ENCODE data around the gene CTTNBP2. TPM values are rescaled to one million over a fixed set of nuclear protein-coding genes. Genes with fewer than 3 reads are reported as not detected.

CTTNBP2 gene
- total RNA-seq, 1 donor from 2014 or later = 2.9 TPM

DNA sequence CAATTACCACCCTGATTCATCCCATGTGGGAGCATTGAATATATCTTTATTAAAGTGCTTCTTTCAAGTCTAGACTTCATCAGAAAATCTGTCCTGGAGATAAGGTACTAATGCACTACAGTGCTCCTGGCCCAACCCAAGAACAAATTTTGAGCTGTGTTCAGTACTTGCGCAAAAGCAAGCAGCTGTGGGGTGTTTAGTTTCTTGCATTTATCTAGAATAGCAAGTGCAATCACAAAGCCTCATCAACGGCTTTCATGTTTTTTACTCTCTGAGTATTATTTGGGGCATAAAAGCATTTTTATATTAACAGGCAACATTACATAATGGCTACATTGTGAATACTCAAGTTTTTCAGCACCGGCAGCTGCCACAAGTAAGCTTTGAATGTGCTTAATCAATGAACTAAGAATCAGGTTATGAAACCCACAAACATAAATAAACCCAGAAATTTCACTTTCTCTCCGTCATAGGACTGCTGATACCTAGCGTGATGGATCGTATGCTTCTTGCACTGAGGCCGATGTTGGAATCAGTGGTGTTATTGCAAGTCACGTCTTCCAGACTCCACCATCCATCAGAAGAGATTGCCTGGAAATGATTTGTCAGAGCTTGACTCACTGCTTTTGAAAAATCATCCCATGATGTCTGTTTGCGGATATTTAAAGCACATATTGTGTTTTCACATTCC lies 113.1 kb downstream of the CTTNBP2 start:
- no peak for TF ChIP-seq CTCF (IDR thresholded peaks at IDR 0.05)
- no peak for DNase-seq (ENCODE audit: low spot score)
- H3K27ac Mint-ChIP-seq (ENCODE audit: unreplicated experiment) = no peak overlapping the region
- H3K4me3 Mint-ChIP-seq (ENCODE audit: unreplicated experiment) = no peak overlapping the region
- no peaks in the 10 kb centered on the region for H3K9me3 Mint-ChIP-seq (ENCODE audit: low read depth)
- no peaks in the 10 kb centered on the region for H3K36me3 Mint-ChIP-seq (ENCODE audit: low read depth)
- H3K27me3 Mint-ChIP-seq (ENCODE audit: low read depth) = no peaks in the 10 kb centered on the region
- peaks cover 4% of the 10 kb centered on the region for H3K4me1 Mint-ChIP-seq (ENCODE audit: low read depth)

DNA sequence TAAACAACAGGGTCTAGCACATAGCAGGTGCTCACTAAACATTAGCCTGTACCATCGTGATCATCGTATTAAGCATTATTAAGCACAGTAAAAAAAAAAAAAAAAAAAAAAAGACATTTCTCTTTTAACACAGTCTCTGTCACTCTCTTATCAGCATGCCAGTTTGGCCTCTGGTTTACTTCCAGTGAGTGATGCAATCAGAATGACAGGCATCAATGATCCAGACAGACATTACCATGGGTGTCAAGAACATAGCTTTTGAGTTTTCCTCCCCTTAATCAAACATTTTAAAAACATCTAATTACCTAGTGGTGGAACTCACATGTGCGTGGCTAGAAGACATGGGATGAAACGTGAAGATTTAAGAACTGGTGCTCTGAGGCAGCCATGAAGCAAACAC lies 115.8 kb downstream of the CTTNBP2 start:
- DNase-seq (ENCODE audit: low spot score) = no peak
- no peaks in the 10 kb centered on the region for H3K9me3 Mint-ChIP-seq (ENCODE audit: low read depth)
- H3K4me1 Mint-ChIP-seq (ENCODE audit: low read depth) = peaks cover 4% of the 10 kb centered on the region
- no peaks in the 10 kb centered on the region for H3K27me3 Mint-ChIP-seq (ENCODE audit: low read depth)
- no peak for TF ChIP-seq CTCF (IDR thresholded peaks at IDR 0.05)
- H3K4me3 Mint-ChIP-seq (ENCODE audit: unreplicated experiment) = no peak overlapping the region
- no peaks in the 10 kb centered on the region for H3K36me3 Mint-ChIP-seq (ENCODE audit: low read depth)
- no peak overlapping the region for H3K27ac Mint-ChIP-seq (ENCODE audit: unreplicated experiment)

DNA sequence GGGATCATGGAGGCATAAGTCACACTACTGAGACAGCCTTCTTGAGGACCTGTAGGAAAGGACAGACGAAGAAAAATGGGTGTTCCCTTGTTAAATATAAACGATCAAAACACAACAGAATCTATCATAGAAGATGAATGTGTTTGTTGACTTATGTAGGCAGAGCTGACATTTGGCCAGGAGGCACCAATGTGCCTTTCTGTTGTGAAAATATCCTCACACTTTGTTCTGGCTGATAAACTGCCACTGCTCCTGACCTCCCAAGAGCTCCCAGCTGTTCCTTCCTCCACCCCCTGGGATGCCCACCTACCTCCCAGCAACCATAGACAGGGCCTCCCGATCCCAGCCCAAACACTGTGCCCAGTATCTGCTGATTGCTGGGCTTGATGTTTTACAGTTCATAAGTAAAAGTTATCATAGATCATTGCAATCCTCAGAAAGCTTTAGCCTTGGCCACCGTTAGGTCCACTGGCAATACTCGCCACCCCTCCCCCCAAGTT lies 116.6 kb downstream of the CTTNBP2 start:
- no peak for TF ChIP-seq CTCF (IDR thresholded peaks at IDR 0.05)
- DNase-seq (ENCODE audit: low spot score) = no peak
- no peaks in the 10 kb centered on the region for H3K27me3 Mint-ChIP-seq (ENCODE audit: low read depth)
- no peaks in the 10 kb centered on the region for H3K36me3 Mint-ChIP-seq (ENCODE audit: low read depth)
- no peak overlapping the region for H3K4me3 Mint-ChIP-seq (ENCODE audit: unreplicated experiment)
- no peaks in the 10 kb centered on the region for H3K9me3 Mint-ChIP-seq (ENCODE audit: low read depth)
- peaks cover 4% of the 10 kb centered on the region for H3K4me1 Mint-ChIP-seq (ENCODE audit: low read depth)
- H3K27ac Mint-ChIP-seq (ENCODE audit: unreplicated experiment) = no peak overlapping the region

GRCh38 chr7:117755136-117755535 lies 118.1 kb downstream of the CTTNBP2 start:
- Mint-ChIP-seq H3K27ac (ENCODE audit: unreplicated experiment) (no peak overlapping the region), H3K4me1 (ENCODE audit: low read depth) (no peaks in the 10 kb centered on the region), H3K27me3 (ENCODE audit: low read depth) (no peaks in the 10 kb centered on the region), H3K36me3 (ENCODE audit: low read depth) (no peaks in the 10 kb centered on the region), H3K4me3 (ENCODE audit: unreplicated experiment) (no peak overlapping the region), H3K9me3 (ENCODE audit: low read depth) (no peaks in the 10 kb centered on the region)
- DNase-seq (ENCODE audit: low spot score) = no peak
- no peak for TF ChIP-seq CTCF (IDR thresholded peaks at IDR 0.05)

- TF ChIP-seq CTCF (IDR thresholded peaks at IDR 0.05) = no peak
- DNase-seq (ENCODE audit: low spot score) = no peak
- Mint-ChIP-seq H3K9me3 (ENCODE audit: low read depth) (no peaks in the 10 kb centered on the region), H3K4me3 (ENCODE audit: unreplicated experiment) (no peak overlapping the region), H3K4me1 (ENCODE audit: low read depth) (no peaks in the 10 kb centered on the region), H3K27ac (ENCODE audit: unreplicated experiment) (no peak overlapping the region), H3K36me3 (ENCODE audit: low read depth) (no peaks in the 10 kb centered on the region), H3K27me3 (ENCODE audit: low read depth) (no peaks in the 10 kb centered on the region)
Observed at GRCh38 chr7:117751775-117752174, 121.5 kb downstream of the CTTNBP2 start.
